H1 (cell line): ENCODE data around the gene KRT76. TPM values are rescaled to one million over a fixed set of nuclear protein-coding genes. Genes with fewer than 3 reads are reported as not detected.

Experiments
- CTCF ChIA-PET: fragments of 300-600 bp; sonication (Branson Sonifier 250); formaldehyde crosslinking; loops from one replicate; lab custom pipeline; 2021; ENCODE audit not compliant: partially characterized antibody; lab: Charles Lee
- POLR2A ChIA-PET: fragments of 300-600 bp; sonication (Branson Sonifier 250); formaldehyde crosslinking; loops from one replicate; lab custom pipeline; 2021; ENCODE audit warnings: inconsistent platforms; ENCODE audit not compliant: partially characterized antibody; lab: Charles Lee
- DNase-seq, 2 experiments: peaks; one replicate each; pipeline versions ENCODE4 v3.0.0 to v3.0.0-alpha.2; 2010 to 2022; ENCODE audit warnings: low spot score in 2 of 2, low read depth in 1 of 2, mixed read lengths in 1 of 2
- FAIRE-seq: peaks from 2 replicates; lab custom pipeline; 2011; peaks lifted over from hg19 to GRCh38; lab: Jason Lieb, UNC
- H2AFZ ChIP-seq: 2 replicates; pipeline ENCODE4 v1.8.1; 2012; ENCODE audit warnings: low read length, inconsistent platforms
- H2AK5ac ChIP-seq: 2 replicates; pipeline ENCODE4 v1.6.1; 2013; ENCODE audit warnings: low read depth, low read length
- H2BK120ac ChIP-seq: replicated peaks from 2 replicates; pipeline ENCODE3; 2013; ENCODE audit warnings: low read depth, low read length, inconsistent platforms
- H2BK12ac ChIP-seq: 2 replicates; pipeline ENCODE4 v1.6.1; 2013; ENCODE audit warnings: low read depth, low read length
- H2BK15ac ChIP-seq: 2 replicates; pipeline ENCODE4 v1.6.1; 2013; ENCODE audit warnings: low read length
- H2BK20ac ChIP-seq: 2 replicates; pipeline ENCODE4 v1.6.1; 2013; ENCODE audit warnings: low read length
- H2BK5ac ChIP-seq: 2 replicates; pipeline ENCODE4 v1.6.1; 2013; ENCODE audit warnings: low read depth, low read length
- H3K14ac ChIP-seq: 2 replicates; pipeline ENCODE4 v1.6.1; 2013; ENCODE audit warnings: inconsistent platforms; ENCODE audit not compliant: insufficient read length
- H3K18ac ChIP-seq: 2 replicates; pipeline ENCODE4 v1.6.1; 2013; ENCODE audit warnings: low read length; ENCODE audit errors: extremely low read depth
- H3K23ac ChIP-seq: 2 replicates; pipeline ENCODE4 v1.6.1; 2013; ENCODE audit warnings: inconsistent platforms; ENCODE audit not compliant: insufficient read length
- H3K23me2 ChIP-seq: 2 replicates; pipeline ENCODE4 v1.6.1; 2013; ENCODE audit warnings: low read depth, low read length
- H3K27ac ChIP-seq: 2 replicates; pipeline ENCODE4 v1.6.1; 2011; ENCODE audit warnings: low read depth, low read length, inconsistent platforms
- H3K27me3 ChIP-seq, 4 experiments: replicated peaks in 1 of 4; 1 replicate in 1 of 4; 2 replicates in 3 of 4; pipeline versions ENCODE4 v1.6.1 to v1.8.1; 2011 to 2013; ENCODE audit warnings: low read length in 3 of 4, mild to moderate bottlenecking in 3 of 4, inconsistent platforms in 2 of 4, mixed read lengths in 2 of 4, moderate library complexity in 1 of 4; ENCODE audit not compliant: control insufficient read depth in 3 of 4, insufficient read depth in 3 of 4; ENCODE audit errors: extremely low read depth in 1 of 4
- H3K36me3 ChIP-seq, 4 experiments: 2 replicates each; pipeline versions ENCODE4 v1.6.1 to v1.8.1; 2011 to 2013; ENCODE audit warnings: mild to moderate bottlenecking in 4 of 4, low read length in 3 of 4, moderate library complexity in 2 of 4, control low read depth in 1 of 4, inconsistent platforms in 1 of 4; ENCODE audit not compliant: insufficient read depth in 4 of 4, control insufficient read depth in 2 of 4
- H3K4ac ChIP-seq: replicated peaks from 2 replicates; pipeline ENCODE3; 2013; ENCODE audit warnings: low read length, low read depth, mixed read lengths, inconsistent platforms; ENCODE audit not compliant: insufficient read length
- H3K4me1 ChIP-seq, 4 experiments: replicated peaks in 1 of 4; 1 replicate in 1 of 4; 2 replicates in 3 of 4; pipeline versions ENCODE4 v1.6.1 to v1.8.1; 2011 to 2013; ENCODE audit warnings: low read length in 3 of 4, inconsistent platforms in 2 of 4, mixed read lengths in 1 of 4; ENCODE audit not compliant: insufficient read depth in 4 of 4, control insufficient read depth in 3 of 4
- H3K4me2 ChIP-seq, 2 experiments: 2 replicates each; pipeline versions ENCODE4 v1.6.1 to v1.8.1; 2011 to 2013; ENCODE audit warnings: low read depth in 2 of 2, low read length in 2 of 2, control low read depth in 1 of 2, inconsistent platforms in 1 of 2, mild to moderate bottlenecking in 1 of 2; ENCODE audit not compliant: insufficient read depth in 1 of 2
- H3K4me3 ChIP-seq, 4 experiments: fragments of 200-600, 300-600 bp in 1 of 4; sonication (generic), shearing (Covaris generic), sonication (Bioruptor Twin) in 1 of 4; 2 replicates each; pipeline versions ENCODE4 v1.5.1 to v1.8.1; 2011 to 2016; ENCODE audit warnings: low read length in 4 of 4, low read depth in 3 of 4, control low read depth in 2 of 4, inconsistent platforms in 2 of 4, mild to moderate bottlenecking in 2 of 4, mixed read lengths in 1 of 4, moderate library complexity in 1 of 4; ENCODE audit not compliant: insufficient read depth in 2 of 4; ENCODE audit errors: extremely low read depth in 1 of 4
- H3K56ac ChIP-seq: replicated peaks from 2 replicates; pipeline ENCODE3; 2013; ENCODE audit warnings: low read depth, mild to moderate bottlenecking, mixed read lengths, low read length, inconsistent platforms; ENCODE audit not compliant: insufficient read length
- H3K79me1 ChIP-seq: 2 replicates; pipeline ENCODE4 v1.6.1; 2013; ENCODE audit warnings: low read depth, low read length, control low read depth
- H3K79me2 ChIP-seq, 2 experiments: 2 replicates each; pipeline versions ENCODE4 v1.6.1 to v1.8.1; 2012 to 2013; ENCODE audit warnings: low read length in 2 of 2, mild to moderate bottlenecking in 2 of 2, inconsistent platforms in 1 of 2; ENCODE audit not compliant: insufficient read depth in 2 of 2, control insufficient read depth in 1 of 2
- H3K9ac ChIP-seq, 4 experiments: replicated peaks in 1 of 4; 1 replicate in 1 of 4; 2 replicates in 3 of 4; pipeline versions ENCODE4 v1.6.1 to v1.8.1; 2011 to 2013; ENCODE audit warnings: low read depth in 3 of 4, low read length in 3 of 4, control low read depth in 2 of 4, mild to moderate bottlenecking in 2 of 4, moderate library complexity in 2 of 4, inconsistent platforms in 1 of 4; ENCODE audit errors: extremely low read depth in 1 of 4
- H3K9me3 ChIP-seq, 2 experiments: 2 replicates each; pipeline versions ENCODE4 v1.6.1 to v1.8.1; 2012 to 2013; ENCODE audit warnings: mild to moderate bottlenecking in 2 of 2, moderate library complexity in 2 of 2, control low read depth in 1 of 2, inconsistent platforms in 1 of 2, low read depth in 1 of 2, low read length in 1 of 2, mixed read lengths in 1 of 2; ENCODE audit not compliant: insufficient read depth in 2 of 2
- H4K20me1 ChIP-seq, 2 experiments: replicated peaks in 1 of 2; 2 replicates each; pipeline versions ENCODE3 to v1.8.1; 2011 to 2013; ENCODE audit warnings: inconsistent platforms in 2 of 2, low read length in 2 of 2, mild to moderate bottlenecking in 1 of 2; ENCODE audit not compliant: insufficient read depth in 2 of 2, control insufficient read depth in 1 of 2
- H4K5ac ChIP-seq: 2 replicates; pipeline ENCODE4 v1.6.1; 2013; ENCODE audit warnings: low read length, low read depth, mixed read lengths, inconsistent platforms; ENCODE audit not compliant: insufficient read length
- H4K8ac ChIP-seq: 2 replicates; pipeline ENCODE4 v1.8.0; 2013; ENCODE audit warnings: mild to moderate bottlenecking, moderate library complexity, low read length, inconsistent platforms; ENCODE audit not compliant: insufficient read depth; ENCODE audit errors: extremely low read depth
- H4K91ac ChIP-seq: replicated peaks from 2 replicates; pipeline ENCODE3; 2013; ENCODE audit warnings: low read length, mixed read lengths, inconsistent platforms; ENCODE audit not compliant: insufficient read length
- ASH2L ChIP-seq: fragments of 200-600, 300-600 bp; sonication (generic); IDR thresholded peaks from one replicate; pipeline ENCODE4 v1.7.1; 2017; ENCODE audit warnings: low read length
- BRCA1 ChIP-seq: IDR thresholded peaks from 2 replicates; pipeline ENCODE4 v1.6.1; 2012; ENCODE audit warnings: low read depth, low read length, improper control_type of control experiment
- CBX8 ChIP-seq: fragments of 300-800, 300-1000 bp; sonication (generic); IDR thresholded peaks from 2 replicates; pipeline ENCODE4 v1.7.1; 2016; ENCODE audit warnings: low read depth, low read length, borderline replicate concordance
- SAP30 ChIP-seq: fragments of 300-600 bp; sonication (generic); IDR thresholded peaks from 2 replicates; pipeline ENCODE4 v1.7.1; 2012; ENCODE audit warnings: low read length, moderate library complexity, mild to moderate bottlenecking, inconsistent platforms; ENCODE audit not compliant: insufficient read depth, insufficient replicate concordance
- SP1 ChIP-seq: IDR thresholded peaks from 2 replicates; pipeline ENCODE4 v1.6.1; 2011; ENCODE audit warnings: low read depth, low read length
- SP4 ChIP-seq: IDR thresholded peaks from 2 replicates; pipeline ENCODE4 v1.6.1; 2012; ENCODE audit warnings: low read length, inconsistent platforms
- USF2 ChIP-seq: IDR thresholded peaks from 2 replicates; pipeline ENCODE4 v1.6.1; 2011; ENCODE audit warnings: low read length, improper control_type of control experiment
- WGBS, 2 experiments: shearing (Covaris generic) in 1 of 2; methylation state at CpG; one replicate each; pipeline versions ENCODE4 v1.1.6 to v1.1.7; 2013 to 2015; ENCODE audit warnings: low lambda C conversion rate in 2 of 2, mixed read lengths in 2 of 2, inconsistent platforms in 1 of 2, low coverage in 1 of 2, missing lambda C conversion rate in 1 of 2; ENCODE audit not compliant: insufficient replicate concordance in 2 of 2, insufficient coverage in 1 of 2, insufficient read length in 1 of 2; ENCODE audit errors: extremely low coverage in 1 of 2, missing lambda C conversion rate in 1 of 2; 5-methylcytosine and 5-hydroxymethylcytosine counted together
- polyA plus RNA-seq, 7 experiments: library from polyadenylated mRNA; depleted of rRNA in 3 of 7; stranded (reverse) in 5 of 7; unstranded in 2 of 7; fragments of >200 nt in 5 of 7; fragments of 200-250 nt in 2 of 7; gene quantifications; 1 replicate in 5 of 7; 2 replicates in 1 of 7; 4 replicates in 1 of 7; pipeline versions ENCODE4 v1.2.1 to v1.2.3, GENCODE V29; 2011 to 2013; ENCODE audit warnings: missing spikeins in 2 of 7, mixed read lengths in 2 of 7
- total RNA-seq: library from RNA; stranded (reverse); fragmentation: NEBNext Ultra II Directional; extraction: Animal tissue kit (Norgen Biotek cat#: 25700); gene quantifications from 2 replicates; pipeline ENCODE4 v1.2.1, GENCODE V29; 2021

KRT76 gene
- total and polyA plus RNA-seq, 2 of the 8 experiments (the other 6 are each of a cell fraction or from before 2014, with no cell fraction given): not detected

DNA sequence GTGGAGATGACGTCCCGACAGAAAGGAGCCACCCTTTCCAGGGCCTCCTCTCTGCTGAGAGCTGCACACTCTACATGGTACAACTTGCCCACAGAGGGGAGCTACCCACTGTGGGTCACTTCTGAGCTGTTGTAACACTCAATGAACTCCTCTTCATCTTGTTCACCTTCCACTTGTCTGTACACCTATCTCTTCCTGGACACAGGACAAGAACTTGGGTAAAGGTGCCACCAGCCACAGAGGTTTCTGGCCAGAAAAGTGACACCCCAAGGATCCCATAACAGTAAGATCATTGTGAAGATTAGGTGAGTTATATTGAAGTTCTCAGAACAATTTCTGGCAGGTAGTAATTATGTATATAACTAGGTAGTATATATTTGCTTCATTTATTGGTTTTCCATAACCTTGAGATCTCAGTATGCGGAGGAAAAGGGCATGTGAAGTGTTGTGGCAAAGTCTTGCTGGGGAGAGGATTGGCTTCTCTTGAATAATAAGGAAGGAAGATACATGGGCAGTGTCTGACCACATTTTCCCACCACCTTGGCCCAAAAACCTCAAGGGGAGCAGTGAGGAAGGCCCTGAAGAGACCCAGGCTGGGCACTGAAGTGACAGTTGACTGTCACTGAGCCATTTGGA, 34.2 kb downstream of the KRT76 start:
- Histone ChIP-seq H3K14ac (no peak overlapping the region), H2AK5ac (no peak overlapping the region), H3K9ac (no peak overlapping the region), H3K79me2 (no peaks in the 10 kb centered on the region), H3K79me1 (no peaks in the 10 kb centered on the region), H4K91ac (no peak overlapping the region), H2BK20ac (no peak overlapping the region), H2BK12ac (no peak overlapping the region), H3K4me3 (no peak overlapping the region), H4K20me1 (peaks cover 0 to 2% of the 10 kb centered on the region in 2 experiments), H3K27me3 (peaks cover 0 to 2% (median 0%) of the 10 kb centered on the region in 4 experiments; a peak in 2 of 7 replicates), H3K18ac (no peak overlapping the region), H3K23me2 (no peaks in the 10 kb centered on the region), H2BK15ac (no peak overlapping the region), H2BK5ac (no peak overlapping the region), H3K4me1 (no peaks in the 10 kb centered on the region), H3K56ac (no peak overlapping the region), H3K9me3 (no peaks in the 10 kb centered on the region), H3K4ac (no peak overlapping the region), H4K8ac (no peak overlapping the region), H3K23ac (no peak overlapping the region), H2BK120ac (no peak overlapping the region), H3K4me2 (no peak overlapping the region), H3K36me3 (no peaks in the 10 kb centered on the region), H4K5ac (no peak overlapping the region), H2AFZ (no peak overlapping the region), H3K27ac (no peak overlapping the region)
- TF ChIP-seq USF2: no peak
- no peak for TF ChIP-seq SP1
- TF ChIP-seq SP4: no peak
- TF ChIP-seq SAP30: no peak
- TF ChIP-seq ASH2L: no peak
- TF ChIP-seq CBX8: no peak
- TF ChIP-seq BRCA1: no peak
- DNase-seq: no peak
- WGBS, 2 experiments: 88% methylated on average over 3 of the region's 3 CpGs; no CpG with 5 or more reads in 1 of the 2 experiments
- ChIA-PET CTCF (interaction anchor here (0.6 to 1.3 kb wide), 3 partner anchors 37 to 1510 kb away, joined by 3 to 4 read pairs (median 3); no protein-coding TSS in a partner anchor), POLR2A (no interaction called here)
- no peak for FAIRE-seq
